Progenitor cell of endocrine pancreas (in vitro differentiated cells): ENCODE data around the gene ATG10. TPM values are rescaled to one million over a fixed set of nuclear protein-coding genes. Genes with fewer than 3 reads are reported as not detected.

Source experiments
- DNase-seq: peaks from one replicate; pipeline ENCODE4 v3.0.0; 2021; ENCODE audit warnings: low spot score; ENCODE audit not compliant: unreplicated experiment
- H3K27ac Mint-ChIP-seq: 2 replicates; pipeline ENCODE4 v1.8.0; 2021; ENCODE audit warnings: mild to moderate bottlenecking, moderate library complexity, mixed read lengths
- H3K27me3 Mint-ChIP-seq: 2 replicates; pipeline ENCODE4 v1.8.0; 2021; ENCODE audit warnings: mixed read lengths
- H3K36me3 Mint-ChIP-seq: 2 replicates; pipeline ENCODE4 v1.8.0; 2022; ENCODE audit warnings: mixed read lengths; ENCODE audit not compliant: insufficient read depth
- H3K4me1 Mint-ChIP-seq: 2 replicates; pipeline ENCODE4 v1.8.0; 2021; ENCODE audit warnings: low read depth, mixed read lengths
- H3K4me3 Mint-ChIP-seq: 2 replicates; pipeline ENCODE4 v1.8.0; 2021; ENCODE audit warnings: low read depth, mild to moderate bottlenecking, moderate library complexity, mixed read lengths
- H3K9me3 Mint-ChIP-seq: 2 replicates; pipeline ENCODE4 v1.8.0; 2021; ENCODE audit warnings: low read depth, mixed read lengths
- CTCF ChIP-seq: fragments of 200-600 bp; sonication (generic); IDR thresholded peaks from one replicate; pipeline ENCODE4 v1.5.0; 2021; ENCODE audit warnings: antibody characterized with exemption, mild to moderate bottlenecking; ENCODE audit not compliant: unreplicated experiment
- total RNA-seq: library from RNA; stranded (reverse); gene quantifications from 2 replicates; pipeline ENCODE4 v1.2.1, GENCODE V29; 2021

ATG10 gene
- total RNA-seq, 1 donor from 2014 or later: 10.8 TPM

- Mint-ChIP-seq H3K9me3 (no peaks in the 10 kb centered on the region), H3K36me3 (peaks cover 24% of the 10 kb centered on the region), H3K27ac (no peak overlapping the region), H3K4me3 (peak overlapping the region; percentile 27), H3K27me3 (no peaks in the 10 kb centered on the region), H3K4me1 (peaks cover 16% of the 10 kb centered on the region)
- no peak for DNase-seq
- TF ChIP-seq CTCF: no peak
Measured at GRCh38 chr5:82275216-82275664, 303.4 kb downstream of the ATG10 start.

- no peak for TF ChIP-seq CTCF
- Mint-ChIP-seq H3K4me1 (peaks cover 16% of the 10 kb centered on the region), H3K4me3 (peak overlapping the region; percentile 81), H3K9me3 (no peaks in the 10 kb centered on the region), H3K27ac (peak overlapping the region; percentile 100), H3K27me3 (no peaks in the 10 kb centered on the region), H3K36me3 (peaks cover 23% of the 10 kb centered on the region)
- DNase-seq: no peak
Measured at GRCh38 chr5:82276800-82277612, 305.2 kb downstream of the ATG10 start.

- Mint-ChIP-seq H3K4me1 (peaks cover 15% of the 10 kb centered on the region), H3K4me3 (peak overlapping the region; percentile 81), H3K27ac (peak overlapping the region; percentile 100), H3K36me3 (peaks cover 20% of the 10 kb centered on the region), H3K27me3 (no peaks in the 10 kb centered on the region), H3K9me3 (no peaks in the 10 kb centered on the region)
- TF ChIP-seq CTCF: no peak
- DNase-seq: no peak
Measured at GRCh38 chr5:82277613-82277986, 305.8 kb downstream of the ATG10 start.

GRCh38 chr5:82277987-82278710, 306.3 kb downstream of the ATG10 start, which contains the start of gene RPS23:
Gene RPS23, minus strand, starts transcription at chr5:82278354. Its CDS starts 31 bp downstream, at chr5:82278323.
- DNase-seq: peak; percentile 71
- no peaks in the 10 kb centered on the region for H3K27me3 Mint-ChIP-seq
- TF ChIP-seq CTCF: no peak
- H3K4me1 Mint-ChIP-seq: peaks cover 15% of the 10 kb centered on the region
- peak within 1 kb of the TSS; percentile 100 for H3K27ac Mint-ChIP-seq
- peak within 1 kb of the TSS; percentile 81 for H3K4me3 Mint-ChIP-seq
- H3K9me3 Mint-ChIP-seq: no peaks in the 10 kb centered on the region
- peaks cover 19% of the 10 kb centered on the region for H3K36me3 Mint-ChIP-seq

GRCh38 chr5:82278711-82279370, 307.0 kb downstream of the ATG10 start:
- H3K9me3 Mint-ChIP-seq: no peaks in the 10 kb centered on the region
- TF ChIP-seq CTCF: no peak
- peak overlapping the region; percentile 81 for H3K4me3 Mint-ChIP-seq
- no peaks in the 10 kb centered on the region for H3K27me3 Mint-ChIP-seq
- peaks cover 15% of the 10 kb centered on the region for H3K4me1 Mint-ChIP-seq
- DNase-seq: no peak
- H3K36me3 Mint-ChIP-seq: peaks cover 18% of the 10 kb centered on the region
- H3K27ac Mint-ChIP-seq: peak overlapping the region; percentile 100
